ENCODE results near the gene ERBB3.

ERBB3 gene

DNA sequence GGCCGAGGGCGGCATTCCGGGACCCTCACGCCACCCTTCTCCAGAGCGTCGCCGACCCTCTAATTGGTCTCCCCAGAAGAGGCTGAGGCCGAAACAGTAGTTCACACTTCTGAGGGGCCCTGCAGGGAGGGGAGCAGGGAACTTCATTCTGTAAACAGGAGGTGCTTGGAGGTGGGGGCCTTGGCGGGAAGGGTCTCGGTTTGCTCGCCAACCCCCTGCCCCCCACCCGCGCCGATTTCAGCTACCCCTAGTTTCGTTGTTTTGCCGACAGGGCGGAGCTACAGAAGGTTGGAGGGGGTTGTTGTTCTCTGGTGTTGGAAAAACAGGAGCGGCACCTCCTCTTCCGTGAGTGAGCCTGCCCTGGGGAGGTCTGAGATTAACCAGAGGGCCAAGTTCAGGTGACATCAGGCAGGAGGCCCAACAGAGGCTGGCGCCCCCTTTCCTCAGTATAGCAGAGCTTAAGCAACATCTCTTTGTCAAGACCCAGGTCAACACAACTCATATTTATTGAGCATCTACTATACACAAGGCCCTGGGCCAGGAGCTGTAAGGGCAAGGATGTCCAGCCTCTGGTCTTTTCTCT lies 682 bp downstream of the ERBB3 start:
- FAIRE-seq, result no peak

DNA sequence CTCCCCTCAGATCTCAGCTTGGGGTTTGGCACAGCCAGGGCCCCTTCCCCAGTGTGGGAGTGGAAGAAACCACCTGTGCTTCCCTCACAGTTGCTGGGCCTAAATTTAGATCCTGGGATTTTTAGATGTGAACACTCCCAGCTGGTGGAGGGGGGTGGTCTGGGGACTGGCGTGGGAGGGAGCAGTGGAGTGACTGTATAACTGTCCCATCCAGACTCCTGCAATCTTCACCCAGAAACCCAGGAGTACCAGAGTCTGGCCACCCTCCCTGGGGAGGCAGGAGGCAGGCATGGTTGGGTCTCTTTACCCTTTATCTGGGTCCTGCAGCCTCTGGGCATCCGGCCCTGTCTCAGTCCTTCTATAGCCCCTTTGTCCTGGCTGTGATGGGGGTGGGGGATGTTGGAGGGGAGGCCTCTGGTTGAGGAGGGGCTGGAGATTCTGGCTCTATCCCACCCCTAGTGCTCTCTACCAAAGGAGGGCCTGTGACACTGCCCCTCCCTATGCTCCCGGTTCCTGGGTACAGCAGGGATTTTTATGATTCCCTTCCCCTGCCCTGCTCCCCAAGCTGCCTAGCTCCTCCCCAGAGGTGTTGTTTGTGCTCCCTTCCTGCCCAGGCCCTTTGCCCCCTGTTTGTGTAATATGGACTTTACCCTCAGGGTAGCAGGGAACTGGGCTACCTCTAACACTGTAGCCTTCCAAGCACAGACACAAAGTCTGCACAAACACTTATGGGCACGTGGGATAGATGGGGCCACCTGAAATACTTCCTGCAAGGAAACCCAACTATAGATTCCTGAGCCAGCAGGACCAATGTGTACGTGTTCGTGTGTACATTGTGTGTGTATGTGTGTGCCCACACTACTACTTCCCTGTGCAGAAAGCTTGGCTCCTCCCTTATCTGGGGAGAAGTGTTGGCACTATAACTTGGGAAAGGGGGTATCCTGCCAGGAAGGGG lies 1.7 kb downstream of the ERBB3 start:
- FAIRE-seq, result no peak

DNA sequence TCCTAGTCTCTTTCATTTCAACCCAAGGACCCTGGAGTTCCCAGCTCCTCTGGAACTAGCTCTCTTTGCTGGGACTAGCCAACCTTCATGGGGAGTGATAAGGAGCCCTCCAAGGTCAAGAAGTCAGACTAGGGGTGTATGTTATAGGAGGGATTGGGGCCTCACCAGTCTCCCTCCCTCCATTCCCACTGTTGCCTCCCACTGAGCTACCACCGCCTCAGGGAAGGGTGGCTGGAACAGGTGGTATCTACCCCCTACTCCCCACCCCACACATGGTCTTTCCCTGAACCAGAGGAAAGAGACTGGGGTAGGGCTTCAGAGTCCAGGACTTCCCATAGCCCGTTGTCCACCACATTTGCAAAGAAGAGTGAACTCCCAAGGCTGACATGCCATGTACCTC lies 2.4 kb downstream of the ERBB3 start:
- FAIRE-seq, result no peak

DNA sequence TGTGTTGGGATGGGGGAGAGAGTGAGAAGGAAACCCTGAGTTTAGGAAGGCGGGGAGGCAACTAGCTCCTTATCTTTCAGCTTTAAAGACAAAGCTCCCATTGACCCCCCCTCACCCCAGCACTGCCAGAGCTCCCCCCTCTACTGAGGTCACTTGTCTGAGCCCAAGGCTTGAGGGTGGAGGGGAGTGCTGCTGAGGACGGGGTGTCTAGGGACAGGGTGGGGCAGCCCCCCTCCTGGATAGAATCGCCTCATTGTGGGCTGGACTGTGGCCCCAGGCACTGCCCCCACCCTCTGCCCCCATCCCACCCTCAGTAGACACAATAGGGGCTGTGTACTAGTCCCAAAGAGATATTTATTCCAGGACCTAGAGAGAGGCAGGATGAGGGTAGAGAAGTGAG lies 3.0 kb downstream of the ERBB3 start:
- no peak for FAIRE-seq

DNA sequence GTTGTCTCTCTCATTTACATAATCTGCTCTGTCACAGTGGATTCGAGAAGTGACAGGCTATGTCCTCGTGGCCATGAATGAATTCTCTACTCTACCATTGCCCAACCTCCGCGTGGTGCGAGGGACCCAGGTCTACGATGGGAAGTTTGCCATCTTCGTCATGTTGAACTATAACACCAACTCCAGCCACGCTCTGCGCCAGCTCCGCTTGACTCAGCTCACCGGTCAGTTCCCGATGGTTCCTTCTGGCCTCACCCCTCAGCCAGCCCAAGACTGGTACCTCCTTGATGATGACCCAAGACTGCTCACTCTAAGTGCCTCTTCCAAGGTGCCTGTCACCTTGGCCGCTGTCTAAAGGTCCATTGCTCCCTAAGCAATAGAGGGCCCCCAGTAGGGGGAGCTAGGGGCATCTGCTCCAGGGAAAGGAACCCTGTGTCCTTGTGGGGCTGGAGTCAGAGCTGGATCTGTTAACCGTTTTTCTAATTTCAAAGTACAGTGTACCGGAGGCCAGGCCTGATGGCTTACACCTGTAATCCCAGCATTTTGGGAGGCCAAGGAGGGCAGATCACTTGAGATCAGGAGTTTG lies 5.1 kb downstream of the ERBB3 start:
- FAIRE-seq, result no peak

DNA sequence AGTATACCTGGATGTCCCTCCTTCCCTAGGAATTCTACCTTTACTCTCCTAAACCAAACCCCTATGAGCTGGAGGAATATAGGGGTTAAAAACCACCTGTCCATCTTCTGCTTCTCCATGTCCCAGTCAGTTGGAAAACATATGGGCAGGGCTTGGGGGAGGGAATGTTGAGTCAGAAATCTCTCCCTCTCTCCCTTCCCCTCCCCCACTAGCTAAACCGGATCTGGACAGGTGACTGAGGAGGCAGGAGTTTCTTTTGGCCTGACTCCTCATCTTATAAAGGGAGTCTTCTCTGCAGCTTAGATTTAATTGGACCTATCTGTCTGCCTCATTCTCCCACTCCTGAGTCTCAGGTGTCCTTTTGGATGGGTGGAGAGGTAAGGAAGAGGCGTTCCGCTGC lies 6.1 kb downstream of the ERBB3 start:
- no peak for FAIRE-seq

DNA sequence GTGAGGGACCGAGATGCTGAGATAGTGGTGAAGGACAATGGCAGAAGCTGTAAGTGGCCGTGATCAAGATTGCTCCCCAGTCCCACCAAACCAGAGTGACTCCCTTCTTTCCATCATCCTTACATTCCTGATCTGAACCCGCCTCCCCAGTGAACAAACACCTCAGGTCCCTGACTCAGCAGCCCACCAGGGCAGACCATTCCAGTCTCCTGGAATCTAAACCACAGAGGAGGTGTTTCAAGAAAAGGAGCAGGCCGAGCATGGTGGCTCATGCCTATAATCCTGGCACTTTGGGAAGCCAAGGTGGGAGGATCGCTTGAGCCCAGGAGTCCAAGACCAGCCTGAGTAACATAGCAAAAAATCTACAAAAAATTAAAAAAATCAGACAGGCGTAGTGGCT lies 6.6 kb downstream of the ERBB3 start:
- FAIRE-seq, result no peak

DNA sequence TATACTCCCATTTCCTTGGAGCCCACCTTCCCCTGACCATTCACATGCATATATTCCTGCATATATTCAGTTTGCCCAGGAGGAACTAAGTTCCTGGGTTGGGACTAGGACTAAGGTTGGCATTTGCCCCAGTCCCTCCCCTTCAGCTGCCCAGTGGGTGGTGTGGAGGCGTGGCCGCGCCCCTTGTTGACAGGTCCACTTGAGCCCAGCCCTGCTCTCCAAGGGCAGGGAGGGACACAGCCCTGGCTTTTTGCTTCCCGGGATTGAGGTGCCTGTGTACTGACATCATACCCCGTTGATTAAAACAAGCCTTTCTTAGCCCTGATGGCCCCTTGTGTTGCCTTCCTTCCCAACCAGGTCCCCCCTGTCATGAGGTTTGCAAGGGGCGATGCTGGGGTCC lies 7.3 kb downstream of the ERBB3 start:
- FAIRE-seq, result no peak

DNA sequence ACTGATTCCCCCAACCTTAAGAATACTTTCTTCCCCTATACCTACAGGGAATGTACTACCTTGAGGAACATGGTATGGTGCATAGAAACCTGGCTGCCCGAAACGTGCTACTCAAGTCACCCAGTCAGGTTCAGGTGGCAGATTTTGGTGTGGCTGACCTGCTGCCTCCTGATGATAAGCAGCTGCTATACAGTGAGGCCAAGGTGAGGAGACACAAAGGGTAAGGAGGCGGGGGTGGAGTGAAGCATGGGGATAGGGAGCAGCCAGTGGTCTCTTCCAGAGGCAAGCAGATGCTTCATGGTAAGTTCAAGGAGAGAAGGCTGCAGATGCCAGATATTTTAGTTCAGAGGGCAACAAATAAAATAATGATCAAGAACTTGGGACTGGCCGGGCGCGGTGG lies 17.8 kb downstream of the ERBB3 start:
- FAIRE-seq, result no peak

DNA sequence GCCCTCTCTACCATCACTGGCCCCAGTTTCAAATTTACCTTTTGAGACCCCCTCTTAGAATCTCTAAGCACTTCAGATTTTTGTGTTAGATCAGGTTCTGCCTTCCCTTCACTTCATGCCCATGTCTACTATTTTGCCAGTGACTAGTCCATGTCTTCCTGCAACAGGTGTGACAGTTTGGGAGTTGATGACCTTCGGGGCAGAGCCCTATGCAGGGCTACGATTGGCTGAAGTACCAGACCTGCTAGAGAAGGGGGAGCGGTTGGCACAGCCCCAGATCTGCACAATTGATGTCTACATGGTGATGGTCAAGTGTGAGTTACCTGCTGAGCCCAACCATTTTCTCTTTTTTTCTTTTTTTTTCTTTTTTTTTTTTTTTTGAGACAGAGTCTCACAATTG lies 18.6 kb downstream of the ERBB3 start:
- FAIRE-seq, result no peak

DNA sequence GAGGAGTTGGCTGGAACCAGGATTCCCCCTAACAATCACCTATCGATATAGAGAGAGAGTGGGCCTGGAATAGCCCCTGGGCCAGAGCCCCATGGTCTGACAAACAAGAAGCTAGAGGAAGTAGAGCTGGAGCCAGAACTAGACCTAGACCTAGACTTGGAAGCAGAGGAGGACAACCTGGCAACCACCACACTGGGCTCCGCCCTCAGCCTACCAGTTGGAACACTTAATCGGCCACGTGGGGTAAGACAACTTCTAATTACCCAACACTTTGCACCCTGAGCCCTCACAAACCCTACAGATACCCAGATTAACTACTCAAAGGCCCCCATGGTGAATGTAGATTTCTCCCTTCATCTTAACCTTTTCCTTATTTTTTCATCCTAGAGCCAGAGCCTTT lies 19.8 kb downstream of the ERBB3 start:
- FAIRE-seq, result no peak

DNA sequence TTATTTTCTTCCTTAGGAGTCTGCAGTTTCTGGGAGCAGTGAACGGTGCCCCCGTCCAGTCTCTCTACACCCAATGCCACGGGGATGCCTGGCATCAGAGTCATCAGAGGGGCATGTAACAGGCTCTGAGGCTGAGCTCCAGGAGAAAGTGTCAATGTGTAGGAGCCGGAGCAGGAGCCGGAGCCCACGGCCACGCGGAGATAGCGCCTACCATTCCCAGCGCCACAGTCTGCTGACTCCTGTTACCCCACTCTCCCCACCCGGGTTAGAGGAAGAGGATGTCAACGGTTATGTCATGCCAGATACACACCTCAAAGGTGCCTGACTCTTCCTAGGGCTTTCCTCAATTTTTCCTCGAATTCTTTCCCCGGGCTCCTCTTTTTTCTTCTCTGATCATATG lies 21.1 kb downstream of the ERBB3 start:
- FAIRE-seq, result no peak

DNA sequence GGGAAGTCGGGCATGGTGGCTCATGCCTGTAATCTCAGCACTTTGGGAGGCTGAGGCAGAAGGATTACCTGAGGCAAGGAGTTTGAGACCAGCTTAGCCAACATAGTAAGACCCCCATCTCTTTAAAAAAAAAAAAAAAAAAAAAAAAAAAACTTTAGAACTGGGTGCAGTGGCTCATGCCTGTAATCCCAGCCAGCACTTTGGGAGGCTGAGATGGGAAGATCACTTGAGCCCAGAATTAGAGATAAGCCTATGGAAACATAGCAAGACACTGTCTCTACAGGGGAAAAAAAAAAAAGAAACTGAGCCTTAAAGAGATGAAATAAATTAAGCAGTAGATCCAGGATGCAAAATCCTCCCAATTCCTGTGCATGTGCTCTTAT lies 22.7 kb downstream of the ERBB3 start:
- FAIRE-seq, result no peak

DNA sequence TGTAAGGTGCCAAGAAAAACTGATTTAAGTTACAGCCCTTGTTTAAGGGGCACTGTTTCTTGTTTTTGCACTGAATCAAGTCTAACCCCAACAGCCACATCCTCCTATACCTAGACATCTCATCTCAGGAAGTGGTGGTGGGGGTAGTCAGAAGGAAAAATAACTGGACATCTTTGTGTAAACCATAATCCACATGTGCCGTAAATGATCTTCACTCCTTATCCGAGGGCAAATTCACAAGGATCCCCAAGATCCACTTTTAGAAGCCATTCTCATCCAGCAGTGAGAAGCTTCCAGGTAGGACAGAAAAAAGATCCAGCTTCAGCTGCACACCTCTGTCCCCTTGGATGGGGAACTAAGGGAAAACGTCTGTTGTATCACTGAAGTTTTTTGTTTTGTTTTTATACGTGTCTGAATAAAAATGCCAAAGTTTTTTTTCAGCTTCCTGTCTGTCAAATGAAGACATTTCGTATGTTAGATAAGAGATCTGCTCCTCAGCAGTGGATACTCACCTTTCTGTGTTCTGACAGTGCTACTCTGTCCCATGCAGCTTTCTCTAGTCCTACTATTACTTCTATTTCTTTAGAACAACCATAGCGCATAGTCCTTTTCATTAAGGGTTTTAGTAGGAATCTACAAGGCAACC lies 23.2 kb downstream of the ERBB3 start:
- FAIRE-seq, result no peak

DNA sequence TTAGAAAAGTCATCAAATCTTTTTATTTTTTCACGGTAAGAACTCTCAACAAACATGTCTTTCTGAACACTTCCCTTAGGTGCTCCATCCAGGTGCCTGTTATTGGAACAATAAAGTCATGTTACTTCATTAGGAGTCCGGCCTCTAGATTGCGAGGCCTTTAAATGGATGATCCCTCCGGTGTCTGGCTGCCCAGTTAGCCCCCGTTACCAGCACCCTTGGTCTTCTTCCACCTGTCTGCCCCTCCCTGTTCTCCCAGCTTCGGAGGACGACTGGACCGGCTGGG lies 23.8 kb downstream of the ERBB3 start:
- no peak for FAIRE-seq

DNA sequence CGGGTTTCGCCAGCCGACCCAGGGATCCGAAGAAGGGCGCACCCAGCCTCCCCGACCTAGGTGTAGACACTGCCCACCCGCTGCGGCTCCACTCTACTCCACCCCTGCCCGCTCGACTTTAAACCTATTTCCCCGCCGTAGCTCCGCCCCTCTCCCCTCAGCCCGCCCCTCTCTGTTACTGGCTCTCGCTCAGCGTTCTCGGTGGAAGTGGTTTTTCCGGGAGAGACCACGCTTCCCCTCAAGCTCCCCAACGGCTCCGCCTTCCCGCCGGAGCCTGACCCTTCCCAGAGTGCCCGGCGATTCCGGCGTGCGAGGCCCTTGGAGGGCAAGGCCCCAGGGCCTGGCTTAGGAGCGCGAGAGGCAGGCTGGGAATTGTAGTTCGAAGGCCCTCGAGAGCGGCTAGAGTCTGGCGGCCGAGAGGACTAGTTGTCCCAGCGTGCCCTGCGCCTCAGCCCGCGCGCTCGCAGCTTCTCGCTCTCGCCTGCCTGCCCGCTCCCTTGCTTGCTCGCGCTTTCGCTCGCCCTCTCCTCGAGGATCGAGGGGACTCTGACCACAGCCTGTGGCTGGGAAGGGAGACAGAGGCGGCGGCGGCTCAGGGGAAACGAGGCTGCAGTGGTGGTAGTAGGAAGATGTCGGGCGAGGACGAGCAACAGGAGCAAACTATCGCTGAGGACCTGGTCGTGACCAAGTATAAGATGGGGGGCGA lies 24.3 kb downstream of the ERBB3 start, which contains the start of gene PA2G4:
TSS of gene PA2G4 (plus strand) at position 451 of the 706 bp plus-strand sequence. CDS start at position 630, 179 bp downstream.
- no peak for FAIRE-seq

DNA sequence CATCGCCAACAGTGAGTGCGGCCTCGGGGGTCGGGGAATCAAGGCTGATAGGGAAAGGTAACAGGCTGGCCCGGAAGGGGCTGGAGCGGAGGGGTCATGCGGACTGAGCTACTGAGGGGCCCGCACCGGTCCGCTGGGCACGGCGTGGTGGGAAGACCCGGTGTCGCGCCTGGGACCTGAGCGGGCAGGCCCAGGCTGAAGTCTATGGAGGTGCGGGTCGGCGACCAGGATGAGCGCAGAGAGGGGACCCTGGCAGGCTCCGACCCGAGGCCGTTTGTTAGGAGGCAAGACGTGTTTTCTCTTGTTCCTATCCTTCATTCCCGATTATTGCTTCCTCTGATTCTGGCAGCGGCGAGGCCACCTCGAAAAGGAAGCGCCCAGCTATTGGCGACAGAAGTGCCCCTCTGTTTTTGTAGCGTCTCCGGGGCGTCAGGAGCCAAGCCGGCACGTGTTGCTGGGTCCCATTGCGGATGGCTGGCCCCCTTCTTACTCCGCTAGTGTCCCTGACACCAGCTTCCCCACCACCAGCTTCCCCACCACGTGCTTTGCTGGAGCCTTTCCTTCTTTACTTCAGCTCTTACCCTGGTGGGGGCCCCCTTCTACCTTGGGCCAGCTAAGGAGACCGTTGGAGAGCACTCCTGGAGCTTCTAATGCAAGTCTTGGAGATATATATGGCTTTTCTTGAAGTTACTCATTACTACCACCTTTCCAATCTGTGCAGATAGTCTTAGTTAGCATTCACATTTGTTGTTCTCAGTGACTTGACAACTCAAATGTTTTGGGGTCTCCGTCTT lies 25.0 kb downstream of the ERBB3 start:
- no peak for FAIRE-seq

DNA sequence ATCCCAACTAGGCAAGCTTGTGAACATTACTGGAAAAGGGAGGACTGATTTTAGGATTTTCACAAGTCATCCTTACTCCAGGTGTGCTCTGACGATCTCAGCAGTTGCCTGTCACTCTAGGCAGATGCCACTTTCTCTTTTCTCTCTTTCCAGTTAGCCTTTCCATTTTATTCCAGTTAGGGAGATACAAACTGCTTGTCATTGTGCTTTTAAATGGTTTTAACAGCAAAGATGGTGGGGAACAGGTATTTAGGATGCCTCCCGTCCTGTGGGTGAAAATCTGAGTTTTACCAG lies 25.6 kb downstream of the ERBB3 start:
- FAIRE-seq, result no peak

DNA sequence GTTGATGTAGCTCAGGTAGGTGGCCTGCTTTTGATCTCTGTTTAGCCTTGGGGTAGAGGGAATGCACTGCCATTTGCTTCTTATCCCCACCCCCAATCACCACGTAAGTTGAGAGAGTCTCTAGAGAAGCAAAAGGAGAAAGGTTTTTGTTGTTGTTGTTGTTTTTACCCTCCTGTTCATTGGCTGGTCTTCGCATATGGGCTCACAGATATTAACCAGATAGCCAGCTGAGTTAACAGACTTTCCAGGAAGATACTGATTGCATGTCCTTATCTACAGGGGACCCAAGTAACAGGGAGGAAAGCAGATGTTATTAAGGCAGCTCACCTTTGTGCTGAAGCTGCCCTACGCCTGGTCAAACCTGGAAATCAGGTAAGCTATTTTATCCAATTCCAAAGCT lies 27.3 kb downstream of the ERBB3 start:
- no peak for FAIRE-seq

DNA sequence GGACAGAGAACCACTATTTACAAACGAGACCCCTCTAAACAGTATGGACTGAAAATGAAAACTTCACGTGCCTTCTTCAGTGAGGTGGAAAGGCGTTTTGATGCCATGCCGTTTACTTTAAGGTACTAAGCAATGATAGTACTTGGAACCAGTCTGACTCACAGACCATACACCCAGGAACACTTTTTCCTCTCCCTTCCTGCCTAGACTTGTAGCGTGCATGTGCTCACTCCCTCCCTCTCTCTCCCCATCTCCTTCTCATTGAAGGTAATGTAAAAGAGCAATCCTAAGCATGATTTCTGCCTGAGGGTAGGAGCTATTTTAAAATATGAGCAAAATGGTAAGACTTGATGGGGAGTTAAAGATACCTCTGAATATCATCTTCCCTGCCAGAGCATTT lies 30.6 kb downstream of the ERBB3 start:
- FAIRE-seq, result no peak

DNA sequence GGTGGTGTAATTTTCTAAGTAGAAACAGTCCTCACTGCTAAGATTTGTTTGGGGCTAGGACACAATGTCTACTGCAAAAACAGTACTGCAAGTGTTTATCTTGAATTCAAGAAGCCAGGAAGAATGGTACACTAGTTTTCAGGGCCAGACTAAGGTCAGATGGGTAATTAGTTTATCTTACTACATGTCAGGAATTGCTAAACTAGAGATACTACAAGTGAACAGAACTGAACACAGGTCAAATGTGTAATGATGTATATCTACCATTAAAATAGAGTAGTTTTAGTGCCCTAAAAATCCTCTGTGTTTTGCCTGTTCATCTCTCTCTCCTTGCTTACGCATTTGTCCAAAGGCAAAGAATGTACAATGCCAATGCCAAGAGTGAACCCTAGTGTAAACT lies 34.1 kb downstream of the ERBB3 start:
- no peak for FAIRE-seq

DNA sequence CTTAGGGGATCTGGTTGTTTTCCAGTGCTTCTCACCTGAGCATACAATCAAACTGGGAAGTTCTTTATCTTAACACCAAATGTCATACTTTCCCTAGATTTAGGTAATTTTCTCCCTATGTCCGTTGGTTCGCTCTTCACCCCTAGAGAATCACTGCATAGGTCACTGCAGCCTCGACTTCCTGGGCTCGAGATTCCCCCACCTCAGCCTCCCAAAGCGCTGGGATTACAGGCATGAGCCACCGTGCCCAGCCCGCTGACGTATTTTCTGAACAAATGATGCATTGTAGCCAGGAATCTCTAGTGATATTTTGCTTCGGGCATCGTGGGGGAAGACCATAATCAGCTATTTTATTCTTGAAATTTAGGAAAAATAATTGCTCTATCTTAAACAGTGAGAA lies 35.4 kb downstream of the ERBB3 start:
- no peak for FAIRE-seq
